ENCODE measurements around the gene SNRNP200. TPM values are rescaled to one million over a fixed set of nuclear protein-coding genes. Genes with fewer than 3 reads are reported as not detected.
A peak's percentile ranks its signal among the peaks of the same experiment; 100 is the strongest.

The SNRNP200 gene
- total RNA-seq, 3 donors from 2014 or later (not counting 1 experiment from before 2014, with no cell fraction given), result 207 to 236 (median 228) TPM

DNA sequence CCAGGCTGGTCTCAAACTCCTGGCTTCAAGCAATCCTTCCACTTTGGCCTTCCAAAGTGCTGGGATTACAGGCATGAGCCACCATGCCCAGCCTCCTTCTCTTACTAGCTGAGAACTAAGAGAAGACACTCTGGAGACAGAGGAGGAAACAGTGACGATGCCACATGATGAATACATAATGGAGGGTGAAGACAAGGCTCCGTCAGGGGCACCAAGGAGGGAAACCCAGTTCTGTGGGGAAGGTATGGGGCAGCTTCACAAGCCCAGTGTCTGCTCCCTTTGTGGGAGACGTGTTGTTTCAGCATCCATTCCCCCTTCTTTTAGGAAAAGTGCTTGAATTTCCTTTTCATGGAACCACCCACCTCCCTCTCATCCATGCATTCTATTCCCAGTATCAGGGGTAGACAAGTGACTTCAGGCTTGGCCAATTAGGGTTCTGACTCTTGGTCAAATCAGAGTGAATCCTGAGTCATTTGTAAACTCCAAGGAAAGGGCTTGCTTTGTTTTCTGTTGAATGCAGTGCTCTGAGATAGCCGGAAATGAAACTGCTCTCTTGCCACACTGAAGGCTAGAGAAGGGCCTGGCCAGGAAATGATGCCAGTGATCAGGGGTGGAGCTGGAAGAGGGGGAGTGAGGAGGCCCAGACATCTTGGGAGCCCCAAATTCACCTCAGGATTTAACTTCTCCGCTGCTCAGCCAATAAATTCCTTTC is 63.3 kb downstream of the SNRNP200 start:
- Histone ChIP-seq H3K27me3 (ENCODE audit: control insufficient read depth, insufficient read depth, low read length) (no peaks in the 10 kb centered on the region), H3K9me3 (ENCODE audit: control insufficient read depth, insufficient read depth, low read length) (no peaks in the 10 kb centered on the region), H3K4me3 (ENCODE audit: low read length) (no peak overlapping the region), H3K27ac (ENCODE audit: low read length) (peak overlapping the region; percentile 84), H3K36me3 (ENCODE audit: control insufficient read depth, insufficient read depth, low read length) (no peaks in the 10 kb centered on the region), H3K4me1 (ENCODE audit: control insufficient read depth, insufficient read depth, low read length) (peaks cover 46% of the 10 kb centered on the region)
- ATAC-seq (peak; percentile 94 to 97 (median 95)), DNase-seq (peak; percentile 28 to 72)
- peaks cover 26 to 34% of the 10 kb centered on the region in 2 donors for H3K4me1 Mint-ChIP-seq
- TF ChIP-seq, protein P1, sequence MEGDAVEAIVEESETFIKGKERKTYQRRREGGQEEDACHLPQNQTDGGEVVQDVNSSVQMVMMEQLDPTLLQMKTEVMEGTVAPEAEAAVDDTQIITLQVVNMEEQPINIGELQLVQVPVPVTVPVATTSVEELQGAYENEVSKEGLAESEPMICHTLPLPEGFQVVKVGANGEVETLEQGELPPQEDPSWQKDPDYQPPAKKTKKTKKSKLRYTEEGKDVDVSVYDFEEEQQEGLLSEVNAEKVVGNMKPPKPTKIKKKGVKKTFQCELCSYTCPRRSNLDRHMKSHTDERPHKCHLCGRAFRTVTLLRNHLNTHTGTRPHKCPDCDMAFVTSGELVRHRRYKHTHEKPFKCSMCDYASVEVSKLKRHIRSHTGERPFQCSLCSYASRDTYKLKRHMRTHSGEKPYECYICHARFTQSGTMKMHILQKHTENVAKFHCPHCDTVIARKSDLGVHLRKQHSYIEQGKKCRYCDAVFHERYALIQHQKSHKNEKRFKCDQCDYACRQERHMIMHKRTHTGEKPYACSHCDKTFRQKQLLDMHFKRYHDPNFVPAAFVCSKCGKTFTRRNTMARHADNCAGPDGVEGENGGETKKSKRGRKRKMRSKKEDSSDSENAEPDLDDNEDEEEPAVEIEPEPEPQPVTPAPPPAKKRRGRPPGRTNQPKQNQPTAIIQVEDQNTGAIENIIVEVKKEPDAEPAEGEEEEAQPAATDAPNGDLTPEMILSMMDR (IDR thresholded peaks at IDR 0.05), result no peak
- H3K27ac Mint-ChIP-seq, result peak overlapping the region; percentile 93 to 94
- peak overlapping the region; percentile 67 for H3K4me3 Mint-ChIP-seq
- H3K27me3 Mint-ChIP-seq (ENCODE audit: low read depth in 2 of 2), result no peaks in the 10 kb centered on the region
- H3K9me3 Mint-ChIP-seq, result no peaks in the 10 kb centered on the region
- 21% methylated on average over 4 of the region's 5 CpGs for WGBS (ENCODE audit: insufficient coverage)
- intact Hi-C loops (cut with micrococcal nuclease), result no loop called here
- H3K36me3 Mint-ChIP-seq, result no peaks in the 10 kb centered on the region

DNA sequence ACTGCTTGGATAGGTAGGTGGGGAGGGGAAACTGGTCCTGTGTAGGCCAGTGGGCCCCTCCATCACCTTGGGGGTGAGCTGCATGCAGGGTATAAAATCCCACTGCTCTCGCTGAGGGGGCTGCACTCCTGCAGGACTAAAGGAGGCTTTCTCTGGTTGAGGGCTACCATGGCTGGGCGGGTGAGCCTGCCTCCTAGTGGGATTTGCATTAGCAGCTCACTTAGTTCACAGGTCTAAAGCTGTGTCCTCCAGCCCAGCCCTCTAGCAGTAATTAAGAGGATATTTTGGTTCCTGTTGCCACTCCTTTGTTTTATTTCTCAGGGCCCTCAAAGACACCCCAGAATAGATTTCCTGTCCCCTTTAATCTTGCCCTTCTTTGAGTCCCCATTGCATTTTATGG is 64.1 kb downstream of the SNRNP200 start:
- Histone ChIP-seq H3K27ac (ENCODE audit: low read length) (peak overlapping the region; percentile 84), H3K4me3 (ENCODE audit: low read length) (no peak overlapping the region), H3K27me3 (ENCODE audit: control insufficient read depth, insufficient read depth, low read length) (no peaks in the 10 kb centered on the region), H3K4me1 (ENCODE audit: control insufficient read depth, insufficient read depth, low read length) (peaks cover 37% of the 10 kb centered on the region), H3K36me3 (ENCODE audit: control insufficient read depth, insufficient read depth, low read length) (no peaks in the 10 kb centered on the region), H3K9me3 (ENCODE audit: control insufficient read depth, insufficient read depth, low read length) (no peaks in the 10 kb centered on the region)
- Mint-ChIP-seq H3K36me3 (no peaks in the 10 kb centered on the region), H3K4me1 (peaks cover 21 to 25% of the 10 kb centered on the region in 2 donors), H3K27me3 (ENCODE audit: low read depth in 2 of 2) (no peaks in the 10 kb centered on the region), H3K4me3 (peak overlapping the region; percentile 67), H3K27ac (peak overlapping the region; percentile 93 to 94), H3K9me3 (no peaks in the 10 kb centered on the region)
- TF ChIP-seq, protein P1 (IDR thresholded peaks at IDR 0.05), result no peak
- ATAC-seq (no peak), DNase-seq (no peak)
- WGBS (ENCODE audit: insufficient coverage), result 91% methylated on average over 2 of the region's 2 CpGs
- intact Hi-C loops (cut with micrococcal nuclease), result no loop called here

DNA sequence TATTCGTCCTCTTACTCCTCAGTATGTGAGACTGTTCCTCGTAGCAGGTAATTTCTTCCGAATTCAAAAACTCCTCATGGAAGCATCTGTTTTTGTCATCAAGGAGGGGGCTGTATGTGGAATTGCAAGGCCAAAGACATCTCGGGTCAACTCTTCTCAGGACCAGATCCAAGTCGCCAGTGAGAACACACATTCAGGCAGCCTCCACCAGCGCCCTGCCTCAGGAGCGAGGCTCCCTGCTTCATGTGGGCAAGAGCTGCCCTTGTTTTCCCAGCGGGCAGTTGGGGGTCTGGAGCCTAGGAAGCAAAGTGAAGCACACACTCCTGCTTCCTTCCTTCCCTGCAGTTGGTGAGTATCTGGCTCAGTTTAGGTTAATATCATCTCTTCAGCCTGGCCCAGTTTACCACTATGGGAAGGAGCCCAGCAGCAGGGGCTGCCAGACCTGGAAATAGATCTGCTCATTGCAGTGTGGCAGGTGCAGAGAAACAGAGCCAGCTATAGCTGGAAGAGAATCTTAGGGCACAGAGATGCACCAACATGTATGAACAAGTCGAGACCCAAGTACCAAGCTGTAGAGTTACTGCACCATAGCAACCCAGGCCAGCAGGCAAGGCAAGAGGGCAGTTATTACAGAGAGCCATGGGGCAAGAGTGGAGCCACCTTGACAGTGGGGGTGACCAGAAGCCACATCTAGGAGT is 64.9 kb downstream of the SNRNP200 start:
- H3K4me1 ChIP-seq (ENCODE audit: control insufficient read depth, insufficient read depth, low read length), result peaks cover 32% of the 10 kb centered on the region

More for the DNA sequence above, 64.9 kb downstream of the SNRNP200 start:
- H3K9me3 Mint-ChIP-seq, result no peaks in the 10 kb centered on the region
- no peaks in the 10 kb centered on the region for H3K36me3 Mint-ChIP-seq
- no peaks in the 10 kb centered on the region for H3K36me3 ChIP-seq (ENCODE audit: control insufficient read depth, insufficient read depth, low read length)
- H3K27ac Mint-ChIP-seq, result peak overlapping the region; percentile 29 to 93
- H3K9me3 ChIP-seq (ENCODE audit: control insufficient read depth, insufficient read depth, low read length), result no peaks in the 10 kb centered on the region
- no peak overlapping the region for H3K27ac ChIP-seq (ENCODE audit: low read length)
- 95% methylated on average over 9 of the region's 9 CpGs for WGBS (ENCODE audit: insufficient coverage)
- H3K4me3 Mint-ChIP-seq, result no peak overlapping the region
- DNase-seq (no peak), ATAC-seq (no peak)
- H3K27me3 Mint-ChIP-seq (ENCODE audit: low read depth in 2 of 2), result no peaks in the 10 kb centered on the region
- H3K27me3 ChIP-seq (ENCODE audit: control insufficient read depth, insufficient read depth, low read length), result no peaks in the 10 kb centered on the region
- intact Hi-C loops (cut with micrococcal nuclease), result no loop called here
- TF ChIP-seq, protein P1 (IDR thresholded peaks at IDR 0.05), result no peak
- H3K4me1 Mint-ChIP-seq, result peaks cover 16 to 20% of the 10 kb centered on the region in 2 donors
- H3K4me3 ChIP-seq (ENCODE audit: low read length), result no peak overlapping the region

All from natural killer cell (primary cell).